ENCODE results near the gene SQSTM1. TPM values are rescaled to one million over a fixed set of nuclear protein-coding genes. Genes with fewer than 3 reads are reported as not detected.

SQSTM1 gene
- total and polyA plus RNA-seq, 11 donors: 177 to 747 (median 396) TPM

GRCh38 chr5:179800696-179801201 lies 20.0 kb upstream of the SQSTM1 start:
- Histone ChIP-seq H3K27me3 (no peaks in the 10 kb centered on the region), H3K4me3 (no peak overlapping the region), H3K36me3 (peaks cover 7 to 56% (median 42%) of the 10 kb centered on the region in 9 donors), H3K27ac (no peak overlapping the region), H3K4me1 (peaks cover 0 to 53% (median 47%) of the 10 kb centered on the region in 12 donors), H3K9me3 (no peaks in the 10 kb centered on the region)
- ATAC-seq (no peak), DNase-seq (peak in 2 of 5 donors; percentile 25 to 34)
- 63 to 90% (median 76%) methylated on average over 6 to 12 of the region's 12 CpGs for WGBS, 4 donors
- TF ChIP-seq POLR2A (IDR thresholded peaks at IDR 0.05) (no peak), CTCF (IDR thresholded peaks at IDR 0.05) (no peak)
- intact Hi-C loops (cut with DNase I): loop anchor here in 6 of 10 donors (5.0 to 10.0 kb wide), 3 partner anchors 54 to 107 kb away; partner anchors contain the start of genes TBC1D9B (in 6 of the 6) and MRNIP (in 1 of the 6)

- H3K27ac ChIP-seq: no peak overlapping the region
- H3K27me3 ChIP-seq: no peaks in the 10 kb centered on the region
- ATAC-seq (peak in 3 of 4 donors; percentile 15 to 51 (median 25)), DNase-seq (peak; percentile 71 to 86 (median 74))
- H3K4me3 ChIP-seq: no peak overlapping the region
- no peaks in the 10 kb centered on the region for H3K9me3 ChIP-seq
- H3K4me1 ChIP-seq: peaks cover 0 to 49% (median 42%) of the 10 kb centered on the region in 12 donors
- peaks cover 7 to 56% (median 42%) of the 10 kb centered on the region in 9 donors for H3K36me3 ChIP-seq
- intact Hi-C loops (cut with DNase I): loop anchor here in 6 of 10 donors (5.0 to 10.0 kb wide), 3 partner anchors 53 to 106 kb away; partner anchors contain the start of genes TBC1D9B (in 6 of the 6) and MRNIP (in 1 of the 6)
- 66 to 70% (median 67%) methylated on average over 48 to 67 of the region's 67 CpGs for WGBS, 4 donors
- peak; percentile 43 to 76 (median 64) for TF ChIP-seq CTCF (IDR thresholded peaks at IDR 0.05)
- no peak for TF ChIP-seq POLR2A (IDR thresholded peaks at IDR 0.05)
These were observed 19.1 kb upstream of the SQSTM1 start for GRCh38 chr5:179801304-179802206.

- Histone ChIP-seq H3K4me3 (no peak overlapping the region), H3K27ac (peak overlapping the region in 1 of 12 donors; percentile 38), H3K9me3 (no peaks in the 10 kb centered on the region), H3K27me3 (no peaks in the 10 kb centered on the region), H3K36me3 (peaks cover 7 to 52% (median 40%) of the 10 kb centered on the region in 9 donors), H3K4me1 (peaks cover 0 to 45% (median 37%) of the 10 kb centered on the region in 12 donors)
- TF ChIP-seq POLR2A (IDR thresholded peaks at IDR 0.05) (no peak), CTCF (IDR thresholded peaks at IDR 0.05) (no peak)
- WGBS, 4 donors: 73 to 84% (median 78%) methylated on average over 14 to 19 of the region's 19 CpGs
- intact Hi-C loops (cut with DNase I): loop anchor here in 6 of 10 donors (5.0 to 10.0 kb wide), 3 partner anchors 52 to 105 kb away; partner anchors contain the start of genes TBC1D9B (in 6 of the 6) and MRNIP (in 1 of the 6)
- DNase-seq: peak in 3 of 5 donors; percentile 43 to 59 (median 50)
- ATAC-seq: no peak
These were observed 18.4 kb upstream of the SQSTM1 start for GRCh38 chr5:179802207-179802883.
